H1 (cell line): ENCODE data around the gene NAA20. TPM values are rescaled to one million over a fixed set of nuclear protein-coding genes. Genes with fewer than 3 reads are reported as not detected.

Experiments used
- CREB1 ChIP-seq: IDR thresholded peaks from 2 replicates; pipeline ENCODE4 v1.6.1; 2012; ENCODE audit warnings: inconsistent platforms
- SIX5 ChIP-seq: IDR thresholded peaks from 2 replicates; pipeline ENCODE4 v1.6.1; 2011; ENCODE audit warnings: mild to moderate bottlenecking, low read depth, low read length
- TAF7 ChIP-seq: optimal IDR thresholded peaks from 2 replicates; pipeline ENCODE3; 2011; ENCODE audit warnings: low read depth, mild to moderate bottlenecking, inconsistent platforms, low read length, moderate library complexity, borderline replicate concordance
- polyA plus RNA-seq, 7 experiments: library from polyadenylated mRNA; depleted of rRNA in 3 of 7; stranded (reverse) in 5 of 7; unstranded in 2 of 7; fragments of >200 nt in 5 of 7; fragments of 200-250 nt in 2 of 7; gene quantifications; 1 replicate in 5 of 7; 2 replicates in 1 of 7; 4 replicates in 1 of 7; pipeline versions ENCODE4 v1.2.1 to v1.2.3, GENCODE V29; 2011 to 2013; ENCODE audit warnings: missing spikeins in 2 of 7, mixed read lengths in 2 of 7
- total RNA-seq: library from RNA; stranded (reverse); fragmentation: NEBNext Ultra II Directional; extraction: Animal tissue kit (Norgen Biotek cat#: 25700); gene quantifications from 2 replicates; pipeline ENCODE4 v1.2.1, GENCODE V29; 2021

The NAA20 gene
- total and polyA plus RNA-seq, 2 of the 8 experiments (the other 6 are each of a cell fraction or from before 2014, with no cell fraction given), result 21.9 to 41.1 TPM

DNA sequence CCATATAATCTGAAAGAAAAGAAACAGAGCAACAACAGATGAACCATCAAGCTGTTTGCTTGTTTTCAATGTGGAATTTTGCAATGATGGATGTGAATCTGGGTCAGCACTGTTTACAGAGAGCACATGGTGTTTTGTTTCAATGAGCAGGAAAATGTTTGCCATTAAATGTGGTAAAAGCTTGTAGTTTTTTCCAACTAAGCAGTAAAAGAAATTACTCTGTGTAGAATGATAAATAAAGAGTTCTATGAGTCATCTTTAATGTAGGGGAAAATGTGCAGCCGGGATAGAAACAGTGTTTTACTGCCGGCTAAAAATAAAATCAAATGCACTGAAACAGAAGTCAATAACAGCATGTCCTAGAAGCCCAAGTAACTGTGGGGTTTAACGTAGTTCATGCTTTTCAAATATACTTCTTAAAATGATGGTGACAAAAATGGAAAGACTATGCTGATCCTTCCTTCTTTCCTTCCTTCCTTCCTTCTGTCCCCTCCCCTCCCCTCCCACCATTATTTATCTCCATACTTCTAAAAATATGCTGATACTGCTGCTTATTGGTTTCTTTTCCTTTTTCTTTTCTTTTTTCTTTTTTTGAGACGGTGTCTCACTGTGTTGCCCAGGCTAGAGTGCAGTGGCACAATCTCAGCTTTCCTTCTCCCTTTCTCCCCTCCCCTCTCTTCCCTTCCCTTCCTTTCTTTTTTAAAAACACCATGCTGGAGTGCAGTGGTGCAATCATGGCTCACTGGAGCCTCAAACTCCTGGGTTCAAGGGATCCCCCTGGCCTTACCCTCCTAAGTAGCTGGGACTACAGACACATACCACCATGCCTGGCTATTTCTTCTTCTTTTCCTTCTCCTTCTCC is 6.3 kb upstream of the NAA20 start (continued):
- TF ChIP-seq TAF7, result no peak
- no peak for TF ChIP-seq SIX5
- no peak for TF ChIP-seq CREB1
